HG02642 (cell line): ENCODE results near the gene UNC79.

Experiments used
- ATAC-seq: cut with Tn5 transposase; IDR thresholded peaks from one replicate; pipeline ENCODE4 v1.9.1; 2021; ENCODE audit warnings: mild to moderate bottlenecking; ENCODE audit not compliant: unreplicated experiment, poor library complexity

Gene UNC79

DNA sequence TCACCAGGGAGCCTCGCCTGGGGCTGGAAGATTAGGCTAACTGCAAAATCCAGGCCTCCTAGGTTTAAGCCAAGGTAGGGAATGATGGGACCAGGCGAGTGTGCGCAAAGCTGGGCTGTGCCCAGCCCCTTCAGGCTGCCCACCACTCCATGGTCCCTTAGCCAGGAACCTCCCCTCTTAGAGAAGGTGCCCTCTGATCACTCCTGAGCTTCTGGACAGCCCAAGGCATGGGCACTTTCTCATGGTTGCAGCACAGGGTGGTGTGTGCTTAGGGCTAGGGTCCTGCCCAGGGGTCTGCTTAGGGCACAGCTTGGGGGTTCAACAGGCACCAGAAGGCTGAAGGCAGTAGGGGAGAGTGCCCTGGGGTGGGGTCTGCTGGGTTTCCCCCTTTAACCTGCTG, 288.5 kb downstream of the UNC79 start:
- no peak for ATAC-seq

DNA sequence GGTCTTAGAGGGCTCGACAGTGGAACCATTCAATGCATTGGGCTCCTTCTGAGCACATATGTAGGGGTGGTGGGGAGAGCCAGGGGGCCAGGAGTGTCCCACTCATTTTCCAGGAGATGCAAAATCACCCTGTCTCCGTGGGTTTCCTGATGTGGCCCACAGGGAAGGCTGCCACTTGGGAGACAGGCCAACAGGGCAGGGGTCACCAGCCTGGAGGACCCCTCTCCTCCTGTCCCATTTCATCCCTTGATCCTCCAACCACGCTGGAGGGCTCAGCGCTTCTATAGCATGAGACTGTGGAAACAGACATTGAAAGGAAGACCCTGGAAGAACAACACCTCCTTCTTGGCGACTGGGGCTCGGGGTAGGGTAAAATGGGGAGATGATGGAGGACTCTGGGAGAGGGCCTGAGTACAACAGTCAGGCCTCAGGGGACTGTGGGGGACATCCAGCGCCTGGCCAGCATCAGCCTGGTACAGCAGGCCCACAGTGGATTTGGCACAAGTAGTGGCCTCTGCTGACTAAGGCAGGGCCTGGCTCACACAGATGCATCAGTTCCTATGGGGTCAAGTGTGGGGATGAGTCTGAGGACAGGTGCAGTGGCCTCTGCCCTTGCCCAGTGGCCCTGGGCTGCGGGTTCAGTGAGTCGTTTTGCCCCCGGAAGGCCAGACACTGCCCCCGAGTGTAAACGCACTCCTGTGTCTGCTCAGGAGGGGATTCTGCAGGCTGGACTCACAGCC, 289.5 kb downstream of the UNC79 start:
- ATAC-seq: no peak

DNA sequence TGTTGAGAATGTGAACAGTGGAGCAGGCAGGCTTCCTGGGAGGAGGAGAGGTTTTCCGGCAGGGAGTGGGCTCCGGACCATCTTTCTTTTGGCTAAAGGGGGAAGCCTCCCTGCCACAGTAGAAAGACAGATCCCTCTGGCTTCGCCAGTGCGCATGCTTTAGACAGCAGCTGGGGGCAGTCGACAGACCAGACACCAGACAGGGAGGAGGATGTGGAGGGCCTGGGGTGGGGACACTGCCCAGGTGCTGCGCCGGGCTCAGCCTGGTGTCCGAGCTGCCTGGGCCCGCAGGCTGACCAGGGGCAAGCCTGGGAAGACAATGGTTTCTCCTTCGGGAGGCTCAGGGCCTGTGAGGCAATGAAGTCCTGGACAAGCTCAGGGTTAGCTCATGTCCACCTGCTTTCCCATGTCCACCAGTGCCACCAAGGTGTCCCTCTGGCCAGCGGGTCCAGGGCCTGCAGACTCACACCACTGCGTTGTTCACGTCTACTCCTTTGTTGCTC, 290.3 kb downstream of the UNC79 start:
- no peak for ATAC-seq

DNA sequence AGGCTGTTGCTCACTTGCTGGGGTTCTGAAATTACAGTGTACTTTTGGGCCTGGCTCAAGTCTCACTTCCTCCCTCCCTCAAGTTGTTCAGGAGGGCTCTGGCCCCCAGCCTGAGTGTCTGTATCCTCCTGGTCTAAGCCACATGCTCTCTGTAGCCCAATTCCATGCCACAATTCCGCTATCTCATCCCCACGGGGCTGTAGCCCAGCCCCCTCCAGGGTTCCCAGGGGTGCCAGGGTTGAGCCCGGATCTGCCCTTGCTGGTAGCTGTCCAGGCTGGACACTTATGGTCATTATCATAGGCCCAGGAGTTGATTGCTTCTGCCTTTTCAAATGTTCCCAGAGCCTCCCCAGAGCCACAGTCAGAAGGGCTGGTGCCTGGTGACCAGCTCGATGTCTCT, 292.3 kb downstream of the UNC79 start:
- ATAC-seq: no peak

DNA sequence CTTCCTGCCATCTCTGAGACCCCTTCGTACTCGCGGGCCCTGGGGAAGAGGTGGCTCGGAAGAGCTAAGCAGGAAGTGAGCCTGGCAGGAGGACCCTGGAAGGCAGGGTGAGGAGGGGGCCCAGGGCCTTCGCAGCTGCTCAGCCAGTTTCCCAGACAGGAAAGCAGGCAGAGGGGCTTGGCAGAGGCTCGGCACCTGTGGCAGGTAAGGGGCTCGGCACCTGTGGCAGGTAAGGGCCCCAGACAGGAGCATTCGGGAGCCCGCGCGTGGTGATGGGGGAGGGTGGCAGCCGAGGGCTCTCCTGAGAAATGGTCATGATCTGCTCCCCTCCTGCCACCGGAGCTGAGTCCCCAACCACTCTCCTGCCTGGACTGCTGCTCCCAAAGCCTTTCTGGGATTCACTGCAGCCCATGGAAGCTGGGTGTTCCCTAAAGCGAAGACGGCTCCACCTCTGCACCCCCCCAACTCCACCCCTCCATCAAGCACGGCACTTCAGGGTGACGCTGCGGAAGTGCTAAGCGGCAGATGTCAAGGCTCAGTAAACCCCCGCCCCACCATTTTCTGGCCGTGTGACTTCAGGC, 294.4 kb downstream of the UNC79 start:
- ATAC-seq: no peak

DNA sequence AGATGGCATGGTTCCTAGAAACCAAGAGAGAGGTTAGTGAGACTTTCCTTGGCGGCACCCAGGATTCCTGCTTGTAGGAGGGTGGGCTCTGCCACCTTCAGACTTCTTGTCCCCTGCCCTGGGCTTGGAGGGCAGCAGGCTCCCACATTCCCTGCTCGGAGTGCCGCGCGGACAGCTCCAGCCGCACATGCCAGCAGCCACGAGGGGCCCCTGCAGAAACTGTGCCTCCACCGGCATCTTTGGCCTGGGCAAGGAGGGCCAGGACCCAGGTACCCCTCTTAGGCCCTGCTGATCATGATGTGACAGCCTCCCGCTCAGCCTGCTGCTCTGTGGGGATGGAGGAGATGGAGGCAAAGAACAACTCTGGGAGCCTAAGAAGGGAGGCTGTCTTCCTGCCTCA, 295.3 kb downstream of the UNC79 start:
- ATAC-seq: no peak

DNA sequence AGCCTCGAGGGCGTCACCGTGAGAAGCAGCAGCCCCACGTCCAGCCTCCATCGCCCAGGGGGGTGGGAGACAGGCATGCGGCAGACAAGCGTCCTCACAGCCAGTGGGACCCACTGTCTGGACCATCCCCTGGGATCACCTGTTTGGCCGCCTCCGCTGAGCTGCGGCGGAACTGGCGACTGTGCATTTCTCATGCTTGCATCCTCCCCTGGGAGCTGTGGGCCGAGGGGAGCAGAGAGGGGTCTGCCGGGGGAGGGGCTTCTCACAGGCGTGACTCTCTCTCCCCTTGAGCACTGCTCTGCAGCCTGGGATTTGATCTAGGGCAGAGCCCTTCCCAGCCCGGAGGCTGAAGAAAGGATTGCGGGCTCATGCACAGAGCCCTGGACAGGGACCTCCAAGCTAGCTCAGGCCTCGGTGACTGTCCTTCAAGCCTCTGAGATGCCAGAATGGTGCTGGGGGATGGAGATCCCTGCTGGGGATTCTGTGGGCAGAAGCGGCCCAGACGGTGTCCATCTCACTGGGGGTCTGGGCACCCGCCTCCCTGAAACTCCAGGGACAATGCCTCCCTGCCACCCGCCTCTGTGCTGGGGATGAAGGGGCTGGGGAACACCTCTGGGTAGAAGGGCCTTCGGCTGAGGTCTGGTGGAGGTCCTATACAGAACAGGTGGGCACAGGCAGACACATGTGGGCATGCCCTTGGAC, 296.5 kb downstream of the UNC79 start:
- no peak for ATAC-seq

DNA sequence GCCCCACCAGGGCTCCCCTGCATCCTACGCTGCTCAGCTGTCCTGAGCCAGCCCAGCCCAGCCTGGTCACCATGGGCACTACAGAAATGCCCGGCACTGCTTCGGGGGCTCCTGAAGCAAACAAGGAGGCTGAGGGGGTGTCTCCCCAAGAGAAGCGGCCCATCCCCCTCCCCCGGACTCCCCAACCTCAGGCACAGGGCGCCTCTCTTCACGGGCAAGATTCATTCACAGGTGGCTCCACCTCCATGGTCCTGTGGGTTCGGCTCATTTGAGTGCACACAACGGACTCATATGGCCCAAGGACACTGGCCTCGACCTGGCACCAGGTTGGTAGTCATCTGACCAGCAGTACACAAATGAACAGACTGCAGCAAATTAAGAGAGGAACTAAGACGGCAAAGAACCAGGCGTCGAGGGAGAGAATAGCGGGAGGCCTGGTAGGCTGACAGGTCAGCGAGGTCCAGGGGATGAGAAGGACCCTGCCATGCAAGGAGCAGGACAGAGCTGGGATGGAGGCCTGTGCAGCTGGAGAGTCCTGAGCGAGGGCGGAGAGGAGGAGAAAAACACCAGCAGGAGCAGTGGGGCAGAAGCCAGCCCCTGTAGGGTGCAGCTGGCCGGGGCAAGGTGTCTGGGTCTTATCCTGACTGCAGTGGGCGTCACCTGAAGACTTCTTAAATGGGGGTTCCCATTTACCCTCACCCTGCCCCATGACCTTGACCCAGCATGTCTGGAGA, 297.3 kb downstream of the UNC79 start:
- ATAC-seq: no peak

DNA sequence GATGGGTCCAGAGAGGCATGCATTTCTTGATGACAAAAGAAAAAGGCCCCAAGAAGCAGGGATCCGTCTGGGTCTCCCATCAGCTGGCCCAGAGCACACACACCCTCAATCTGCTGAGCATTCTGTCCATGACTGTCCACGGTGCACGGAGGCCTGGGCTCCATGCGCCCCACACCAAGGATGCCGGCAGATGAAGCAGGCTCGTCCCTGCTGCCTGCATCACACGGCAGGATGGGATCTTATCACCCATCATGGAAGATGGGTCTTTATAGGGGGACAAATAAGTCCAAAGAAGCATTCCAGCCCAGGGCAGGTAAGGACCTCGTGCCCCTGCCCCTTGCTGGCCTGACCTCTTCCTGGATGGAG, 297.9 kb downstream of the UNC79 start:
- ATAC-seq: no peak

DNA sequence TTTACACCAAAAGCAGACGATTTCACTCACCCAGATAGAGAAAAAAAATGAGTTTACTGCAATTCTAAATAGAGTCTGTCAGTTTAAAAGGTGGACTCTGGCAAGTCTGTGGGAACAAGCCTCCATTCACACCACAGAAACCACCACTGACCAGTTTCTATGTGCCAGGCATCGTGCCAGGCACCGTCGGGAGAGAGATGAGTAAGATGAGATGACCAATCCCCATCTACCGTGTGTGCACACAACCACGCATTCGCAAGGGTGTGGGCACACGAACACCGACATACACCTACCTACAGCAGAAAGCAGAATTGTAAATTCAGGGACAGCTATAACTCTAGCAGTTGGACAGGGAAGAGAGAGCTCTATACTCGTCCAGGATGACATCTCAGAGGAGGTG, 299.3 kb downstream of the UNC79 start:
- ATAC-seq: no peak

DNA sequence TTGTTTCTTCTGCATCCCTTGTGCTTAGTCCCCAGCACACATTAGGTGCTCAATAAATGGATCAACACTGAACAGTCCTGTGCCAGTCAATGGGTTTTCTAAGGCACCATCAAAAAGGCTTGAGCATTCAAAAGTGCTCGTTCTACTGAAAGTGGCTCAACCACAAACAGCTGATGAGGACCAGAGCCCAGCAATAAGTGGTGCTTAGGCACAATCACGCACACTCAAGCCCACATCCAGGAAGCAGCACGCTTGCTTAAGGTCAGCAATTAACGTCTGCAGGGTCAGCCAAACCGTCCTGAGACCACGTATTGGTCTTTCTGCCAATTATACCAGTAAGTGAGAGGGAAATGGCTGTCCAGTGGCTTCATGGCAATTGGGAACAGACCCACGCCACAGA, 301.0 kb downstream of the UNC79 start:
- ATAC-seq: no peak

DNA sequence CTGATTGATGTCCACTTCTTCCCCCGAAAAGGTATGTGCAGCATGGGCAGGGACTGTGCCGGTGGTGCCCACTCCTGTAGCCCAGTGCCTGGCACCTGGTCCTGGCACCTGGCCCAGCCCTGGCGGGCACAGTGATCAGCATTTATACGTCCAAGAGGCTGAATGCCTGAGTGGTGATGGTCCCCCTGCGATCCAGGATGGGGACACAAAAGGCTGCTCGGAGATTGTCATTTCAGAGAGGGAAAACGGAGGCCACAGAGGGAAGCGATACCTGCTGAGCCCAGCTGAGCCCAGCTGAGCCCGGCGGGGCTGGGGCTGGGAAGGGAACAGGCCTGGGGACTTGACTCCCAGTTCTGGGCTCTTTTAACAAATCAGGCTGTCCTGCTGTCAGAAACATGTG, 301.8 kb downstream of the UNC79 start:
- ATAC-seq: no peak

DNA sequence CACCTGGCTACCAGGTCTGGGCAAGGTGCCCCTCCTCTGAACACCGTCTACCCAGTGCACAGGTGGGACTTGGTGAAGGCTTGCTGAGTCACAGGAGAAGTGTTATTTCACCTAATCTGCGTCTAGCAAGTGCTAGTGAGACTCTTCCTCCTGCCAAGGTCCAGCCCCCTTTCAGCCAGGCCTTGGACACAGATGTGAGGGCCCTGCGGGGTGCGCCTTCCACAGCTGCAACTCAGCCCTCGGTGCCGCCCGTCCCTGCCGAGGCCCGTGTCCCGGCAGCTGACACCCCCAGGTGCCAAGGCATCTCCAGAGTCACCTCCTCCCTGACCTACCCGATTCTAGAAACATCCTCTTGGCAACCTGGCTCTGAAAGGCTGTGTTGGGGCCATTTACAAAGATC, 302.5 kb downstream of the UNC79 start:
- ATAC-seq: no peak

DNA sequence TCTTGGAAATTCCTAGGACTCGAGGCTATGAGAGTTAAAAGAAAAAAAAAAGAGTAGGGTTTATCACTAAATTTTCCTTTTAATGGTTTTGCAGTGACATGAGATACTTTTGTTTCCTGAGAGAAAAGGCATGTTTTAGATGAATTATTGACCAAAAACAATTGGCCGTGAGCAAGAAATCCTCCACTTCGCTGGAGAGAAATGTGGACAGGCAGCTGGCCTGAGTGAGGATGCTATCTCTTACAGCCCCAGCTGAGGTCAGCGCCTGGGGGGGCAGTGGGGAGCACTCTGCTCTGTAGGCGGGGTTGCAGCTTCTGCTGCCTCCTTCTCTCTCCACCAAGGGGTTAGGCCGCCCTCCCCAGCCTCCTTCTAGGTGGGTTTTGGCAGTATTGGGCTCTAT, 302.9 kb downstream of the UNC79 start:
- no peak for ATAC-seq

DNA sequence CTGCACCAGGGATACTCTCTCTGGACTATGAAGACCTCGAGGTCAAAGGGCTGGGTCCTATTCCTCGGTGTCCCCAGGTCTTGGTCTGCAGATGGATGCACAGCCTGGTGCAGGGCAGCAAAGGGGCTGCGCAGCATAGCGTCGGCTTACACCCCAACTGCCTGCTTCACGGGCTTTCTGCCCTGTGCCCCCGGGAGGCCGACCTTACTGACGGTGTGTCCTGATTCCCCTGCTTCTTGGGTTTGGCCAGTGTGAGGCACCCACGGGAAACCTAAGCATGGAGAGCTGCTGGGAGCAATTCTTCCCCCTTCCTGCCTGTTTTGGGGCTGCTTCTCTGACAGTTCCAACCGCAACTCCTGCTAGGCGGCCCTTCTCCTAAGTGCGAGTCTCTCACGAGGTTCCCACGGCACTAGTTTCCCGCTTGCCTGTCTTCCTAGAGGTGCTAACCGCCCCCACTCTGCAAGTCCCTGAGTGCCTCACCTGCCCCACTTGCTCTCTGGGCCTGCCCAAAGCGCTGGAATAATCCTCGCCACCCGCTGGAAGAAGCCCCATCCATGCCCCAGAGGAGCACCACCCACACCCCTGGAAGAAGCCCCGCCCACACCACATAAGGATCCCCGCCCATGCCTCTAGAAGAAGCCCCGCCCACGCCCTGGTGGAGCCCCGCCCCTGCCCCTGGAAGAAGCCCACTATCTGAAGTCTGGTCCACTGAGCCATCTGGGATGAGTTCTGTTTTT, 303.5 kb downstream of the UNC79 start:
- no peak for ATAC-seq

DNA sequence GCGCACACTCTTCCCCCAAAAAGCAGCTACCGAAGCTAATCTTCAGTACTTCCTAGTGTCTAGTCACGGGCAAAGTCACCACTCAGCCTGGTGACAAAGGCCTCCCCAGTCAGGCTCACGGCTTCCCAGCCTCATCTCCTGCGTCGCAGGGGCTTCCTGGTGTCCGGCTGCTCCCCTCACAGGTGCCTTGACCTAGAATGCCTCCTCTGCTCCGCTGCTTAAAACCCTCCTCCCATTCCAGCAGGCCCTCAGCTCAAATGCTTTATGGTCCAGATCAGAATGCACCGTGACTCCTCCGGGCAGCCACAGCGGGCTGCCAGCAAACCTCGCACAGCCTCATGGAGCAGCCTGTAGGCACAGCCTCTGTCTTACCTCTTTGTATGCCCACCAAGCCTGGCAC, 304.5 kb downstream of the UNC79 start:
- no peak for ATAC-seq

DNA sequence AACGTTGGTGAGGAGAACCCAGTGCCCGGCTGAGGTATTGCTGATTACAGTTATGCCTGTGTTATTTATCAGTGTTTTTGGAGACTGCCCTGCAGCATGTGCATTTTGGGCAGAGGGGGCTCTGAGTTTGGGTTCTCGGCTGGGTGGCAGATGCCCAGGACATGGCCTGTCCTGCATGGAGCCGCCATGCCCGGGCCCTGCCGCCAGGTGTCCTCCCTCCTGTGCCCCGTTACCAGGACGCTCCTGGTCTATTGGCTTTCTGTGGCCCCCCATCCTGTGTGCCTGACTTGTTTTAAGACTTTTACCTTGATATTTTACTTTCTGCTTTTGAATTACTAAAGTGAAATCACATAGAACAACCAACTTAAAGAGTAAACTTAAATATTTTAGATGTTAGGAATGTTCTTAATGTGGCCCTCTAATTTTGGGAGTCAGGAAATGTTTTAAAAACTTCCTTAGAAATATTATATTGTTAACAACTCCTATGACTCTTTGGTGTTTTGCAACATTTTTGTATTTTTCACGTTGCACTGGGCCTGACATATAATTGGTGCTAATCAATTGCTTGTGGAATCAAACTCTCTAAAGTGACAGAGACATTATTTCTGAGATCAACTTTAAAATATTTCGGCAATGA, 305.8 kb downstream of the UNC79 start:
- no peak for ATAC-seq

DNA sequence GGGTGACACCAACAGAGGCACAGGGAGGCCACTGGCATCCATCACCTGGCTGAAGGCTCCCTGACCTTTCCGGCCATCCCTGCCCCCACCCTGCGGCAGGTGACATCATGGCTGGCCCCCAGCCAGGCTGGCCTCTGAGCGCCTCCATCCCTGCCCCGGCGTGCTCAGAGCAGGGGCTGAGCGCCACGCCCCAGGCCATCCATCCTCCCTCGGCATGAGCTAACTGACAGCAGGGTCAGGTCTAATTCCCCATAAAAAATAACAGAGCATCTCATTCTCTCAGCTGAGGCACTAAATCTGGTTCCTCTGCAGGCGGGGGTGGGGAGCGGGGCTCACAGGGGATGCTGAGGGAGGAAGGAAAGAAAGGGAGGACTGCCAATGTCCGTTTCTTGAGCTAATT, 306.9 kb downstream of the UNC79 start:
- ATAC-seq: no peak

DNA sequence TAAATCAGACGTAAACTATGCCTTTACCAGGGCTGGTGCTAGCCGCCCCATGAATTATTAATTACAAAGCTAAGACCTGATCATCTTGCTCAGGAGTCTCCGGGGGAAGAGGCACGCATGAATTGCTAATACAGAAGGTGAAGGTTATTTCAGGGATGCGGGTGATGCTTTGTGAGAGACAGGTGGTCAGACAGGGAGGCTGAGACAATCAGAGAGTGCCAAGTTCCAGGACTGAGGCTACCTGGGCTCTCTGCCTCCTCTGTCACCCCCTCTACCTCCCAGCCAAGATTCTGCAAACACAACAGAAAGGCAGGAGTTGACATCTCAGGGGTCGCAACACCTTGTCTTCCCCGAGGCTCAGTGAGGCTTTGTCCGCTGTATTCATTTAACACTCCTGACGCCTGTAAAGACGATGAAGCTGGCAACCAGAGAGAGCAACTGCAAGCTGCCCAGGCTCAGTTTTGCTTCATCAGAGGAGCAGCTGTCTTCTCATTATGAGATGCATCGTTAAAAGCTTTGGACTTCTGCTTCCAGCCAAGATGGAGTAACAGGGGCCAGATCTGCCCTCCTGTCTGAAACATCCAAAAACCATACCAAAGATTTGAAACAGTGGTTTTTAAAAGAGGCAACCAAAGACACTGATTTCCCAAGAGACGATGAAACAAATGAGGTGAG, 311.0 kb downstream of the UNC79 start:
- no peak for ATAC-seq
